GM21786 (cell line): Measurements from ENCODE around the gene PDE8A.

Experiments used
- ATAC-seq: cut with Tn5 transposase; IDR thresholded peaks from one replicate; pipeline ENCODE4 v1.9.1; 2021; ENCODE audit not compliant: unreplicated experiment

Gene PDE8A

GRCh38 chr15:85030301-85030929 is 48.8 kb downstream of the PDE8A start:
- ATAC-seq = no peak

- no peak for ATAC-seq
Measured at GRCh38 chr15:85031086-85031943, 49.7 kb downstream of the PDE8A start.

GRCh38 chr15:85031944-85032558 is 50.4 kb downstream of the PDE8A start:
- no peak for ATAC-seq

GRCh38 chr15:85033148-85033547 is 51.5 kb downstream of the PDE8A start:
- no peak for ATAC-seq

GRCh38 chr15:85034276-85034675 is 52.6 kb downstream of the PDE8A start:
- ATAC-seq = no peak

DNA sequence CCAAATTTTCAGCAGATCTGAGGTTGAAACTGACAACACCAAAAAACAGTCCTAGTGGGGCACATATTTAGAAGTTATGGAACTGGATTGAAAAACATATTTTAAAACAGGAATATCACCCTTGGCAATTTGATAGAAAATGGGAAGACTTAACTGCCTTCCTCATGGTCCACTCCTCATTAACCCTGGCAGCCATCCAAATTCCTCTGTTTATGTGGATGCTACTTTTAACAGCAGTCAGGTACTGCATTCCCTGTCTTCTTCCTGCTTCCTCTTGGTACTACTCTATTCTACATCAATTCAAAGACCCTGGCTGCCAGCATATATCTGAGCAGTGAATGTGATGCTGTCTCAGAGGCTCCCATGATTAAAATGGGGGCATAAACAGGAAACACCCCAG is 54.3 kb downstream of the PDE8A start:
- ATAC-seq = no peak

- ATAC-seq = peak; percentile 58
Measured at GRCh38 chr15:85036716-85037115, 55.1 kb downstream of the PDE8A start.

DNA sequence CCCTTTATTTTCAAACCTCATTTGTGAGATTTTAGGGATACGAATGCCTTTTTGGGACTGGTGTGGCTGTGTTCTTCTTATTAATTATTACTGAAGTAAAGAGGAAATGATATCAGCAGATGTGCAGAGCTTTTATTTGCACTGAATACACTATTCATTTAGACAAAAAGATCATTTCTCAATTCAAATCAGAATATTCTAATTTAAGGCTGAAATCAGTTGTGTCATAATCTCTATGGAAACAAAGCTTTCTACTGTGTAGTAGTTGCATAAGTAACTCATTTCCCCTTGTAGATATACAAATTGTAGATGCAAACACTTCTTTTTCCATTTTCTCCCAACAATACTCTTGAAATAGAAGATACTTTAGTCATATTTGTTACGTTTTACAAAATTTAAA is 56.0 kb downstream of the PDE8A start:
- ATAC-seq = no peak

DNA sequence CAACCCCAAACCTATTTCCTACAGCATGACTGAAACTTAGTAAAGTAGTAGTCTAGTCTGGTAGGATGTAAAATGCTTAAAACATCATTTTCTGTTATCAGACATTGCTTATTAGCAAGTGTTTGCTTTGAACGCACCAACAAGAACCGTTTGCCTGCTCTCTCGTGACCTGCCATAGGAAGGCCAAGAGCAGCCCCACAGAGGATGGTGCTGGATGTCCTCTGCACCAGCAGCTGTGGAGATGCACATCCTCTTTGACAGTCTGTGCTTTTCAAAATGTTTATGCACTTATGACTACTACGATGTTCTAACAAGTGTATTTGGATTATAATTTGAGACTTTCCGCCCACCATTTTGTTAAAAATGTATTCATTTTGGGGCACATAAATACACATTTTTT is 59.6 kb downstream of the PDE8A start:
- ATAC-seq = no peak

DNA sequence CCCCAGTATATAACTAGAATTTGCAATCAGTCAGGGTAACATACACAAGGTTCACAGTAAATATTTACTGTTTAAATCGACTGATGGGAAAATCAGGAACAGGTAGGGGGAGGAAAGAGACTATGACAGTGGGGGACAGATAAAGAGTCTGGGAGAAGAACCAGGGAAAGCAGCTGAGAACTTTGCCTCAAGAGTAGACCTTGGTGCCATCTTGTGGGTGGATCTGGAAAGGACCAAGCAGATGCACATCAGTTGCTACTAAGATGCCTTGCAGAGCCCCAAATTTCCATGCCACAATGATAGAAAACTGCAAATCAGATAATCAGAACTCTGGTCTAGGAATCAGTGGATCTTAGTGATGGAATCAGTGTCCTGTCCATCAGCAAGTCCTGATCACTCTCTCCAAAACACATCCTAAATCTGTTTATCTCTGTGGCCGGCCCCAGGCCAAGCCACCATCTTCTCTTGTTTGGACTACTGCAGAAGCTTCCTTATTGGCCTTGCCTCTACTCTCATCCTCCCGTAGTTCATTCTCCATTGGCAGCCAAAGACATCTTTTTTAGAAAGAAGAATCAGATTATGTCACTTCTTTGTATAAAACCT is 62.7 kb downstream of the PDE8A start:
- peak; percentile 61 for ATAC-seq

DNA sequence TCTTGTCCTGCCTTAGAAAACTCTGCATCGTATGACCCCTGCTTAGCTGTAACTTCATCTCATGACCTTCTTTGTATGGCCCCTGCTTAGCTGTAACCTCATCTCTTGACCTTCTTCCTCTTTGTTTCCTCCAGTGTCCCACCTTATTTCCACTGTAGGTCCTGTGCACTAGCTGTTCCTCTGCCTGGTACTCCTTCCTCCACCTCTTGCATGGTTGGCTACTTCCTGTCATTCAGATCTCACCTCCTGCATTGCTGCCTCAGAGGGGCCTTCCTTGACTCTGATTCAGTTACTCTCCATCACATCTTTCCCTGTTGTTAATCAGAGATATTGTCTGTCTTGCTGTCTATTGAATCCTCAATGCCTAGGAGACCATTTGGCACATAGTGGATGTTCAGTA is 63.2 kb downstream of the PDE8A start:
- no peak for ATAC-seq

DNA sequence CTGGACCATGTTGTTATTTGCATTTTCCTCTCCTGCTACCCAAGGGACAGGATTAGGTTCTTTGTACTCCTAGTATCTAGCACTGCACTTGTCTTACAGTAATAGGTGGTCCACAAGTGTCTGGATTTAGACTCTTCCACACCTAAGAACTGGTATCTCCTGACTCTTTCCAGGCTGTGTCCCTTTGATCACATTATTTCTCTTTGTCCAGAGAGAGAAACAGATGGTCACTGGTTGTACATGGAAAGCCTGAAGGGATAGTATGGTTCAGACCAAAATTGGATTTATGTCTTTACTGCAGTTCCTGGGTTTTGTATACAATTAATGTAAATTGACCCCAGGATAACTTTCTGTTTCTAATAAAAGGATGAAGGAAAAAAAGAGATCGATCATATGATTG is 64.0 kb downstream of the PDE8A start:
- no peak for ATAC-seq

DNA sequence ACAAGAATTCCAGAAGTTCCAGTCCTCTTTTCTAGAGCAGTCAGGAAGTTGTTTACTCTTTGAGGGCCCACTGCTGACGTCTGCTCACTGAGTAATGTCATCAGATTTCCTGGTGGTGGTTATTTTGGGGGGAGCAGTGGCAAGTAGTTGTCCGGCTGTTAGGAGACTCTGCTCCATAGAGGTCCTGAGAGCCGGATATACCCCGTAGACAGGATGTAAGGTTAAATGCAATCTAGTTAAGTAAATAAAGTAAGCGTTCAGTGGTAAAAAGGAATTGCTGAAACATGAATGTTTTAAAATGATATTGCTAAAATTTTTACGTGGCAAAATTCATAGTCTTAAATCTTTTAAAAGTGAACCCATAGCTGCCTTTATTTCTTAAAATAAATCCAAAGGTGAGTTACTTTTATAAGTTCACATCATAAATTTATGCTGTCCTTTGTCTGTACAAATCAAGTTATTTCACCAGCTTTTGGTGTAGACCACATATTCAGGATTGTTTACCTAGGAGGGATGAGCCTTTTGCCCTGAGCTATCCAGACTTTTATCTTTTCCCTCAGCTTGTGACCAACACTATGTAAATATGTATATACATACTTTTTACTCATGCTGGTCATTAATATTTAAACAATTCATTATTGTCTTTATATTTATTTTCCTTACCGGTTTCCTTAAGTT is 65.8 kb downstream of the PDE8A start:
- peak; percentile 48 for ATAC-seq

GRCh38 chr15:85048430-85048829 is 66.8 kb downstream of the PDE8A start:
- ATAC-seq = no peak

- ATAC-seq = no peak
Measured at GRCh38 chr15:85049805-85050204, 68.1 kb downstream of the PDE8A start.

DNA sequence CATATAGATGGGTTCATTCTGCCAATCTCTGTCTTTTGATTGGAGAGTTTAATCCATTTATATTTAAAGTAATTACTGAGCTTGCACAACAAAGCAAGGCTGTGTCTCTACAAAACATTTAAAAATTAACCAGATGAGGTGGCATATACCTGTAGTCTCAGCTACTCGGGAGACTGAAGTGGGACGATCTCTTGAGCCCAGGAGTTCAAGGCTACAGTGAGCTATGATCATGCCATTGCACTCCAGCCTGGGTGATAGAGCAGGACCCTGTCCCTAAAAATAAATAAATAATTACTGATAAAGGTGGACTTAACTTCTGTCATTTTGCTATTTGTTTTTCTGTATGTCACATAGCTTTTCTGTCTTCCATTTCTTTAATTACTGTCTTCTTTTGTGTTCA is 78.1 kb downstream of the PDE8A start:
- no peak for ATAC-seq

DNA sequence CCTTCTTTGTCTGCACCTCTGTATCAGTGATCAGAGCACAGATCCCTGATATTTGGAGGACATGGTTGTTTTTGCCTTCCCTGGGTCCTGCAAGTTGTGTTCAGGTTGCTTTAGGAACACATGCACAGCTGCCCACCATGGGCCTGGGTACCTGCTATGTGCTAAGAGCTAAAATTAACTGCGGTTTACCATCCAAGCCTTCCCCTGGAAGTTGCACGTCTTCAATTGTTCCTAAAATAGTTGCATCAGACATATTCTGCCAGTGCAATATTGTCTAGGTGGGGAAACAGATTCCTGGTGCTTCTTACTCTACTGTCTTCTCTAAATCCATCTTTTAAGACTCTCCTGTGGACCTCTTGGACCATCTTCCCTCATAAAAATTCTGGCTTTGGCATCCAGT is 80.9 kb downstream of the PDE8A start:
- ATAC-seq = no peak

- no peak for ATAC-seq
Measured at GRCh38 chr15:85063088-85063487, 81.4 kb downstream of the PDE8A start.

- ATAC-seq = no peak
Measured at GRCh38 chr15:85063522-85064079, 81.9 kb downstream of the PDE8A start.

DNA sequence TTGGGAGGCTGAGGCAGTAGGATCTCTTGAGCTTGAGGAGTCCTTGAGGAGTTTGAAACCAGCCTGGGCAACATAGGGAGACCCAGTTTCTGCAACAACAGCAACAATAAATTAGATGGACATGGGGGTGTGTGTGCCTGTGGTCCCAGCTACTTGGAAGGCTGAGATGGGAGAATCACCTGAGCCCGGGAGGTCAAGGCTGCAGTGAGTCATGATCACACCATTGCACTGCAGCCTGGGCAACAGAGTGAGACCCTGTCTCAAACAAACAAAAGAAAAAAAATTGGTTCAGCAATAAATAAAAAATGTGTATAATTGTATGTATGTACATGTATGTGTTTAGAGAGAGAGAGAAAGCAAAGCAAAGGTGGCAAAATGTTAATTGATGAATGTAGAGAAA is 83.1 kb downstream of the PDE8A start:
- no peak for ATAC-seq

- no peak for ATAC-seq
Measured at GRCh38 chr15:85071061-85071460, 89.4 kb downstream of the PDE8A start.
